K562 (cell line): Measurements from ENCODE around the gene MUSK. TPM values are rescaled to one million over a fixed set of nuclear protein-coding genes. Genes with fewer than 3 reads are reported as not detected.

Experiments used
- ATAC-seq: fragments of 200-7000 bp; cut with Tn5 transposase; 3 replicates; pipeline ENCODE4 v1.9.1; 2020; ENCODE audit warnings: moderate library complexity
- BruUV-seq: library from RNA; stranded (reverse); fragments of 400-500 nt; replicated peaks from 2 replicates; lab custom pipeline; 2021; lab: Mats Ljungman, UMichigan
- CTCF ChIA-PET: fragments of 300-600 bp; formaldehyde crosslinking; extraction: SDS; loops from one replicate; lab custom pipeline; 2021; ENCODE audit warnings: low intra/inter-chr PET ratio; lab: Yijun Ruan, JAX
- POLR2A ChIA-PET: fragments of 300-600, 350-650 bp; sonication (Branson Sonifier 250); formaldehyde crosslinking; extraction: SDS; loops from one replicate; lab custom pipeline; 2021; ENCODE audit warnings: antibody characterized with exemption, inconsistent platforms; lab: Yijun Ruan, JAX
- DNase-seq, 4 experiments: peaks; one replicate each; pipeline versions ENCODE4 v3.0.0 to v3.0.0-alpha.2; 2011 to 2018; ENCODE audit warnings: low spot score in 3 of 4, mixed read lengths in 3 of 4; ENCODE audit errors: extremely low read depth in 1 of 4
- FAIRE-seq: peaks from 2 replicates; lab custom pipeline; 2011; peaks lifted over from hg19 to GRCh38; lab: Jason Lieb, UNC
- H2AFZ ChIP-seq: 2 replicates; pipeline ENCODE4 v1.6.0; 2011; ENCODE audit warnings: low read depth, low read length, control low read depth, inconsistent platforms
- H3K27ac ChIP-seq: fragments of 200-600 bp; 3 replicates; pipeline ENCODE4 v1.8.0; 2011; ENCODE audit warnings: low read depth, mild to moderate bottlenecking, control low read depth, inconsistent platforms, low read length, moderate library complexity, mixed read lengths; ENCODE audit errors: extremely low read depth
- H3K27me3 ChIP-seq, 2 experiments: fragments of 300-600 bp in 1 of 2; 2 replicates in 1 of 2; 3 replicates in 1 of 2; pipeline versions ENCODE4 v1.6.0 to v1.8.0; 2011; ENCODE audit warnings: inconsistent platforms in 2 of 2, low read length in 2 of 2, mild to moderate bottlenecking in 1 of 2, mixed read lengths in 1 of 2, moderate library complexity in 1 of 2; ENCODE audit not compliant: control insufficient read depth in 2 of 2, insufficient read depth in 2 of 2
- H3K36me3 ChIP-seq: fragments of 300-600 bp; 3 replicates; pipeline ENCODE4 v1.8.0; 2011; ENCODE audit warnings: mild to moderate bottlenecking, low read length, inconsistent platforms; ENCODE audit not compliant: control insufficient read depth, insufficient read depth
- H3K4me1 ChIP-seq, 2 experiments: fragments of 200-600 bp in 1 of 2; replicated peaks in 1 of 2; 2 replicates in 1 of 2; 3 replicates in 1 of 2; pipeline versions ENCODE4 v1.5.1 to v1.8.0; 2011; ENCODE audit warnings: inconsistent platforms in 2 of 2, low read length in 2 of 2, mild to moderate bottlenecking in 1 of 2, mixed read lengths in 1 of 2, moderate library complexity in 1 of 2; ENCODE audit not compliant: control insufficient read depth in 2 of 2, insufficient read depth in 2 of 2
- H3K4me2 ChIP-seq: 2 replicates; pipeline ENCODE4 v1.6.1; 2011; ENCODE audit warnings: low read length, control low read depth, inconsistent platforms, mixed read lengths; ENCODE audit not compliant: insufficient read depth
- H3K4me3 ChIP-seq: fragments of 200-600 bp; sonication (generic), shearing (Covaris generic); 2 replicates; pipeline ENCODE4 v1.5.1; 2016; ENCODE audit warnings: control low read depth, inconsistent platforms
- H3K79me2 ChIP-seq: fragments of 200-600 bp; 3 replicates; pipeline ENCODE4 v1.8.0; 2011; ENCODE audit warnings: low read length, inconsistent platforms; ENCODE audit not compliant: control insufficient read depth, insufficient read depth
- H3K9ac ChIP-seq, 2 experiments: 2 replicates each; pipeline versions ENCODE4 v1.6.0 to v1.6.1; 2011; ENCODE audit warnings: low read depth in 2 of 2, low read length in 2 of 2, control low read depth in 1 of 2, inconsistent platforms in 1 of 2, mild to moderate bottlenecking in 1 of 2, mixed read lengths in 1 of 2; ENCODE audit not compliant: insufficient read depth in 1 of 2
- H3K9me1 ChIP-seq: one replicate; pipeline ENCODE4 v1.6.0; 2011; ENCODE audit warnings: inconsistent platforms, mild to moderate bottlenecking, low read length, moderate library complexity; ENCODE audit not compliant: control insufficient read depth, insufficient read depth
- H3K9me3 ChIP-seq: replicated peaks from 2 replicates; pipeline ENCODE4 v1.5.1; 2011; ENCODE audit warnings: low read depth, low read length, inconsistent platforms; ENCODE audit not compliant: control insufficient read depth, insufficient read depth
- H4K20me1 ChIP-seq: replicated peaks from 2 replicates; pipeline ENCODE4 v1.6.1; 2011; ENCODE audit warnings: low read length, inconsistent platforms, mixed read lengths; ENCODE audit not compliant: control insufficient read depth, insufficient read depth
- FOXJ2 ChIP-seq: fragments of 200-800 bp; sonication (Bioruptor generic); IDR thresholded peaks from 2 replicates; pipeline ENCODE4 v1.6.1; 2016; ENCODE audit warnings: missing genetic modification characterization, missing compliant biosample characterization
- HMG20A ChIP-seq: fragments of 450-650 bp; formaldehyde crosslinking; conservative IDR thresholded peaks from 2 replicates; pipeline ENCODE4 v1.4.0; 2020; ENCODE audit warnings: mild to moderate bottlenecking, mixed read lengths
- HOXB6 ChIP-seq: fragments of 250-450 bp; sonication (Bioruptor Pico); IDR thresholded peaks from 2 replicates; pipeline ENCODE4 v1.5.1; 2022; ENCODE audit warnings: mild to moderate bottlenecking, borderline replicate concordance
- MXI1 ChIP-seq: IDR thresholded peaks from 2 replicates; pipeline ENCODE4 v1.6.1; 2011; ENCODE audit warnings: low read depth, mild to moderate bottlenecking, improper control_type of control experiment, low read length
- MYNN ChIP-seq, 2 experiments: sonication (generic); formaldehyde crosslinking in 1 of 2; IDR thresholded peaks; 2 replicates each; pipeline versions ENCODE4 v1.5.0 to v1.6.1; 2016 to 2020; ENCODE audit warnings: antibody characterized with exemption in 1 of 2, missing genetic modification reagents in 1 of 2
- PKNOX1 ChIP-seq: fragments of 450-650 bp; IDR thresholded peaks from 2 replicates; pipeline ENCODE4 v1.6.1; 2016
- RAD51 ChIP-seq: fragments of 450-650 bp; IDR thresholded peaks from 2 replicates; pipeline ENCODE4 v1.7.1; 2016; ENCODE audit warnings: low read depth, mild to moderate bottlenecking, borderline replicate concordance
- RBBP5 ChIP-seq: fragments of 200-600 bp; sonication (generic); IDR thresholded peaks from 2 replicates; pipeline ENCODE4 v1.6.1; 2012; ENCODE audit warnings: borderline replicate concordance, mild to moderate bottlenecking, low read length, control low read depth, inconsistent platforms; ENCODE audit not compliant: insufficient read depth, poor library complexity, severe bottlenecking
- SMAD1 ChIP-seq: fragments of 150-350 bp; IDR thresholded peaks from 2 replicates; pipeline ENCODE4 v1.6.1; 2014; ENCODE audit warnings: low read length, low read depth; ENCODE audit not compliant: partially characterized antibody
- SOX6 ChIP-seq: fragments of 450-650 bp; IDR thresholded peaks from 2 replicates; pipeline ENCODE4 v1.6.1; 2014; ENCODE audit warnings: mild to moderate bottlenecking
- TAL1 ChIP-seq: fragments of 450-650 bp; IDR thresholded peaks from 2 replicates; pipeline ENCODE4 v1.6.1; 2016; ENCODE audit warnings: mild to moderate bottlenecking
- TFE3 ChIP-seq: fragments of 450-650 bp; formaldehyde crosslinking; IDR thresholded peaks from 2 replicates; pipeline ENCODE4 v1.4.0; 2020; ENCODE audit warnings: mild to moderate bottlenecking, mixed read lengths
- ZC3H8 ChIP-seq: fragments of 450-650 bp; IDR thresholded peaks from 2 replicates; pipeline ENCODE4 v1.6.1; 2017
- ZFP30 ChIP-seq: fragments of 250-450 bp; sonication (Bioruptor Pico); IDR thresholded peaks from 2 replicates; pipeline ENCODE4 v1.8.0; 2022; ENCODE audit warnings: moderate library complexity, mild to moderate bottlenecking, inconsistent platforms, borderline replicate concordance
- ZNF174 ChIP-seq: fragments of 250-450 bp; sonication (Bioruptor Pico); IDR thresholded peaks from 2 replicates; pipeline ENCODE4 v1.4.0; 2020; ENCODE audit warnings: mild to moderate bottlenecking
- ZNF197 ChIP-seq: fragments of 200-800 bp; sonication (Bioruptor generic); IDR thresholded peaks from 2 replicates; pipeline ENCODE4 v1.6.1; 2016; ENCODE audit warnings: low read depth, missing genetic modification characterization, missing compliant biosample characterization
- ZNF274 ChIP-seq: IDR thresholded peaks from 2 replicates; pipeline ENCODE4 v1.6.1; 2011; ENCODE audit warnings: low read depth, mild to moderate bottlenecking, low read length, moderate library complexity, borderline replicate concordance
- WGBS: fragments of 100-300 bp; shearing (Covaris generic); methylation state at CpG from one replicate; pipeline ENCODE4 v1.1.6; 2016; ENCODE audit warnings: low coverage, mixed read lengths; ENCODE audit not compliant: insufficient coverage; ENCODE audit errors: missing lambda C conversion rate; 5-methylcytosine and 5-hydroxymethylcytosine counted together
- in situ Hi-C: fragments of 300-500 bp; cut with MboI; formaldehyde crosslinking; loops from 4 replicates; pipeline ENCODE4 v1.15.0; 2018; ENCODE audit warnings: inconsistent platforms, mixed read lengths
- intact Hi-C: fragments of 100-400 bp; cut with micrococcal nuclease; formaldehyde crosslinking; loops from 2 replicates; pipeline ENCODE4 v1.14.2; 2022
- polyA plus RNA-seq, 8 experiments: library from polyadenylated mRNA; depleted of rRNA in 4 of 8; stranded (reverse) in 5 of 8; unstranded in 3 of 8; fragments of >200 nt; fragmentation: Nextera tagmentation in 2 of 8; fragmentation: Illumina TruSeq in 1 of 8; extraction: Ambion mirVana in 2 of 8; extraction: Trizol in 1 of 8; gene quantifications; 2 replicates each; pipeline versions ENCODE4 v1.2.1 to v1.2.3, GENCODE V29; 2011 to 2014; ENCODE audit warnings: inconsistent platforms in 1 of 8, missing spikeins in 1 of 8
- total RNA-seq, 7 experiments: library from RNA; depleted of rRNA in 6 of 7; stranded (reverse); fragments of >200 nt in 6 of 7; fragmentation: Illumina TruSeq in 2 of 7; extraction: Trizol in 2 of 7; gene quantifications; 2 replicates each; pipeline versions ENCODE4 v1.2.1 to v1.2.3, GENCODE V29; 2011 to 2021; ENCODE audit warnings: low replicate concordance in 1 of 7
- TF ChIP-seq, protein P1 (sequence below): fragments of 250-450 bp; sonication (Bioruptor Pico); IDR thresholded peaks from 2 replicates; pipeline ENCODE4 v1.4.0; 2020; ENCODE audit warnings: borderline replicate concordance
- TF ChIP-seq, protein P2 (sequence below): sonication (generic); formaldehyde crosslinking; IDR thresholded peaks from 2 replicates; pipeline ENCODE4 v1.8.0; 2022; ENCODE audit warnings: mild to moderate bottlenecking, missing genetic modification reagents

MUSK gene
- total and polyA plus RNA-seq, 9 of the 15 experiments (the other 6 are each of a cell fraction or from before 2014, with no cell fraction given), result not detected

DNA sequence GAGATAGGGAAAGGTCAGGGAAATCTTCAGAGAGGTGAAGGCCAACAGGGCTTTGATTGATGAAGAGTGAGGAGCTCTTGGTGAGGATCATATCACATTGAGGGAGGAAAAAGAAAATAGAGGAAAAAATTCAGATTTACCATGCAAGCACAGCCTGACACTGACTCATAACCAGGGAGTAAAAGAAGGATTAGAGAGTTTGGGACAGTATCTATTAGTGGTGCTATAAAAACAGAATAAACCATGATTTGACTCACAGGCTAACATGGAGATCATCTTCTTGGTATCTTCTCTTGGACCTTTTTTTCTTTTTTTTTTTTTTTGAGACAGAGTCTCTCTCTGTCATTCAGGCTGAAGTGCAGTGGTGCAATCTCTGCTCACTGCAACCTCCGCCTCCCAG, 44.4 kb downstream of the MUSK start (continued):
- TF ChIP-seq, protein P1, sequence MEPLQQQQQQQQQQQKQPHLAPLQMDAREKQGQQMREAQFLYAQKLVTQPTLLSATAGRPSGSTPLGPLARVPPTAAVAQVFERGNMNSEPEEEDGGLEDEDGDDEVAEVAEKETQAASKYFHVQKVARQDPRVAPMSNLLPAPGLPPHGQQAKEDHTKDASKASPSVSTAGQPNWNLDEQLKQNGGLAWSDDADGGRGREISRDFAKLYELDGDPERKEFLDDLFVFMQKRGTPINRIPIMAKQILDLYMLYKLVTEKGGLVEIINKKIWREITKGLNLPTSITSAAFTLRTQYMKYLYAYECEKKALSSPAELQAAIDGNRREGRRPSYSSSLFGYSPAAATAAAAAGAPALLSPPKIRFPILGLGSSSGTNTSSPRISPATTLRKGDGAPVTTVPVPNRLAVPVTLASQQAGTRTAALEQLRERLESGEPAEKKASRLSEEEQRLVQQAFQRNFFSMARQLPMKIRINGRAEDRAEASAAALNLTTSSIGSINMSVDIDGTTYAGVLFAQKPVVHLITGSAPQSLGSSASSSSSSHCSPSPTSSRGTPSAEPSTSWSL, result no peak
- TF ChIP-seq TFE3, result no peak
- no peak for TF ChIP-seq TAL1
- TF ChIP-seq PKNOX1, result no peak

DNA sequence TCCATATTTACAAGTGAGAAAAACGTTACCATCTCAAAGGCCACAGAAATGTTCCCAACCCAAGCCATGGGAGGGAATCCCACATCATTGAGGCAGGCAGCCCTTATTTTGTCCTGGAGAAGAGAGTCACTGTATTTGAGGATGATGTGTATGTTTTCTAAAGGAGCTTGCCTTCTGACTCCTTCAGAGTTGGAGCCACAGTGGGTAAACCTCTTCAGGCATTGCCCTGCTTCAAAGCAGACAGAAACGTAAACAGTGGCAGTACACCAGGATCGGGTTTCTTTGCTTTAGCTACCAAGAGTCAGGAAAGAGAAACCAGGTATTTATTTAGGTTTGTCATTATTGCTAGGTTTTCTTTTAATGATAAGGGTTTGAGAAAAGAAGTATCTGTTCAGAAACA, 45.7 kb downstream of the MUSK start:
- DNase-seq (no peak), ATAC-seq (no peak), FAIRE-seq (no peak)
- intact Hi-C loops (no loop called here), in situ Hi-C loops (no loop called here)
- H3K9me3 ChIP-seq, result no peaks in the 10 kb centered on the region
- H3K4me2 ChIP-seq, result no peak overlapping the region
- no peaks in the 10 kb centered on the region for H3K27me3 ChIP-seq
- no peaks in the 10 kb centered on the region for H3K79me2 ChIP-seq
- no peak overlapping the region for H2AFZ ChIP-seq
- CTCF ChIA-PET, result no interaction called here
- no peaks in the 10 kb centered on the region for H3K9me1 ChIP-seq
- no peak overlapping the region for H3K27ac ChIP-seq
- POLR2A ChIA-PET, result no interaction called here
- no peak overlapping the region for H3K4me3 ChIP-seq
- WGBS, result 0% methylated on average over 3 of the region's 3 CpGs
- BruUV-seq, result no TSS peak
- no peaks in the 10 kb centered on the region for H3K4me1 ChIP-seq
- H3K9ac ChIP-seq, result no peak overlapping the region
- no peaks in the 10 kb centered on the region for H4K20me1 ChIP-seq
- no peaks in the 10 kb centered on the region for H3K36me3 ChIP-seq
- TF ChIP-seq, protein P2, sequence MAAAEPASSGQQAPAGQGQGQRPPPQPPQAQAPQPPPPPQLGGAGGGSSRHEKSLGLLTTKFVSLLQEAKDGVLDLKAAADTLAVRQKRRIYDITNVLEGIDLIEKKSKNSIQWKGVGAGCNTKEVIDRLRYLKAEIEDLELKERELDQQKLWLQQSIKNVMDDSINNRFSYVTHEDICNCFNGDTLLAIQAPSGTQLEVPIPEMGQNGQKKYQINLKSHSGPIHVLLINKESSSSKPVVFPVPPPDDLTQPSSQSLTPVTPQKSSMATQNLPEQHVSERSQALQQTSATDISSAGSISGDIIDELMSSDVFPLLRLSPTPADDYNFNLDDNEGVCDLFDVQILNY (CRISPR knock-in tag), result no peak
- TF ChIP-seq ZC3H8, result no peak
- TF ChIP-seq ZNF174 (CRISPR knock-in tag), result no peak
- TF ChIP-seq SMAD1, result no peak
- TF ChIP-seq MYNN (IDR thresholded peaks at IDR 0.05), result no peak
- TF ChIP-seq MYNN (CRISPR knock-in tag; IDR thresholded peaks at IDR 0.05), result no peak
- no peak for TF ChIP-seq ZFP30 (CRISPR knock-in tag)
- TF ChIP-seq MXI1, result no peak
- TF ChIP-seq ZNF197 (CRISPR knock-in tag), result no peak
- TF ChIP-seq FOXJ2 (tag), result no peak
- TF ChIP-seq HOXB6 (CRISPR knock-in tag), result no peak
- TF ChIP-seq RBBP5, result no peak
- TF ChIP-seq RAD51, result no peak
- TF ChIP-seq ZNF274, result no peak
- no peak for TF ChIP-seq SOX6
- TF ChIP-seq HMG20A (CRISPR knock-in tag), result no peak
